Pulmonary artery endothelial cell (primary cell): ENCODE measurements around the gene DLEC1. TPM values are rescaled to one million over a fixed set of nuclear protein-coding genes. Genes with fewer than 3 reads are reported as not detected.
A peak's percentile ranks its signal among the peaks of the same experiment; 100 is the strongest.

Experiments used
- DNase-seq: peaks from one replicate; pipeline ENCODE4 v3.0.0-alpha.2; 2011; ENCODE audit warnings: low read depth, low spot score
- total RNA-seq: library from RNA; depleted of rRNA; stranded (reverse); fragments of >200 nt; gene quantifications from 2 replicates; pipeline ENCODE4 v1.2.3, GENCODE V29; 2014

Gene DLEC1, protein sequence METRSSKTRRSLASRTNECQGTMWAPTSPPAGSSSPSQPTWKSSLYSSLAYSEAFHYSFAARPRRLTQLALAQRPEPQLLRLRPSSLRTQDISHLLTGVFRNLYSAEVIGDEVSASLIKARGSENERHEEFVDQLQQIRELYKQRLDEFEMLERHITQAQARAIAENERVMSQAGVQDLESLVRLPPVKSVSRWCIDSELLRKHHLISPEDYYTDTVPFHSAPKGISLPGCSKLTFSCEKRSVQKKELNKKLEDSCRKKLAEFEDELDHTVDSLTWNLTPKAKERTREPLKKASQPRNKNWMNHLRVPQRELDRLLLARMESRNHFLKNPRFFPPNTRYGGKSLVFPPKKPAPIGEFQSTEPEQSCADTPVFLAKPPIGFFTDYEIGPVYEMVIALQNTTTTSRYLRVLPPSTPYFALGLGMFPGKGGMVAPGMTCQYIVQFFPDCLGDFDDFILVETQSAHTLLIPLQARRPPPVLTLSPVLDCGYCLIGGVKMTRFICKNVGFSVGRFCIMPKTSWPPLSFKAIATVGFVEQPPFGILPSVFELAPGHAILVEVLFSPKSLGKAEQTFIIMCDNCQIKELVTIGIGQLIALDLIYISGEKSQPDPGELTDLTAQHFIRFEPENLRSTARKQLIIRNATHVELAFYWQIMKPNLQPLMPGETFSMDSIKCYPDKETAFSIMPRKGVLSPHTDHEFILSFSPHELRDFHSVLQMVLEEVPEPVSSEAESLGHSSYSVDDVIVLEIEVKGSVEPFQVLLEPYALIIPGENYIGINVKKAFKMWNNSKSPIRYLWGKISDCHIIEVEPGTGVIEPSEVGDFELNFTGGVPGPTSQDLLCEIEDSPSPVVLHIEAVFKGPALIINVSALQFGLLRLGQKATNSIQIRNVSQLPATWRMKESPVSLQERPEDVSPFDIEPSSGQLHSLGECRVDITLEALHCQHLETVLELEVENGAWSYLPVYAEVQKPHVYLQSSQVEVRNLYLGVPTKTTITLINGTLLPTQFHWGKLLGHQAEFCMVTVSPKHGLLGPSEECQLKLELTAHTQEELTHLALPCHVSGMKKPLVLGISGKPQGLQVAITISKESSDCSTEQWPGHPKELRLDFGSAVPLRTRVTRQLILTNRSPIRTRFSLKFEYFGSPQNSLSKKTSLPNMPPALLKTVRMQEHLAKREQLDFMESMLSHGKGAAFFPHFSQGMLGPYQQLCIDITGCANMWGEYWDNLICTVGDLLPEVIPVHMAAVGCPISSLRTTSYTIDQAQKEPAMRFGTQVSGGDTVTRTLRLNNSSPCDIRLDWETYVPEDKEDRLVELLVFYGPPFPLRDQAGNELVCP (N-terminal part only)
- total RNA-seq = not detected in 2 replicates

DNA sequence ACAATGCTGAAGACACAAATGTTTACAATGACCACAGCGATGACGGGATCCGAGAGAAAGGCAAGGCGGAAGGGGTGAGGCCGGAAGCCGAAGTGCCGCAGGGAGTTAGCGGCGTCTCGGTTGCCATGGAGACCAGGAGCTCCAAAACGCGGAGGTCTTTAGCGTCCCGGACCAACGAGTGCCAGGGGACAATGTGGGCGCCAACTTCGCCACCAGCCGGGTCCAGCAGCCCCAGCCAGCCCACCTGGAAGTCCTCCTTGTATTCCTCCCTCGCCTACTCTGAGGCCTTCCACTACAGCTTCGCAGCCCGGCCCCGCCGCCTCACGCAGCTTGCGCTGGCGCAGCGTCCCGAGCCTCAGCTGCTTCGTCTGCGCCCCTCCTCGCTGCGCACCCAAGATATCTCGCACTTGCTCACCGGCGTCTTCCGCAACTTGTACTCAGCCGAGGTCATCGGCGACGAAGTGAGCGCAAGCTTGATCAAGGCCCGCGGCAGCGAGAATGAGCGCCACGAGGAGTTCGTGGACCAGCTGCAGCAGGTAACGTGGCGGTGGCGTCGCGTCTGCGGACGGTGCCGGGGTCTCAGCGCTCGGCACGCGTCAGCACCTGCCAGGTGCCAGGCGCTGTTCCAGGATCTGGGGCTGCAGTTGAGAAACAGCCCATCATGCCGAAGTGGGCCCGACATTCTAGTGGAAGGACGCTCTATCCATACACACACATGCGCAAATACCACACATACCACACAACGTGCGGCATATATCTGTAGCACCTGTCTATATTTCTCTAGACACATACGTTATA lies at the start of gene DLEC1:
DLEC1 (plus strand) TSS at position 108 of the 798 bp plus-strand sequence; CDS start at position 126, 18 bp downstream.
- no peak for DNase-seq

DNA sequence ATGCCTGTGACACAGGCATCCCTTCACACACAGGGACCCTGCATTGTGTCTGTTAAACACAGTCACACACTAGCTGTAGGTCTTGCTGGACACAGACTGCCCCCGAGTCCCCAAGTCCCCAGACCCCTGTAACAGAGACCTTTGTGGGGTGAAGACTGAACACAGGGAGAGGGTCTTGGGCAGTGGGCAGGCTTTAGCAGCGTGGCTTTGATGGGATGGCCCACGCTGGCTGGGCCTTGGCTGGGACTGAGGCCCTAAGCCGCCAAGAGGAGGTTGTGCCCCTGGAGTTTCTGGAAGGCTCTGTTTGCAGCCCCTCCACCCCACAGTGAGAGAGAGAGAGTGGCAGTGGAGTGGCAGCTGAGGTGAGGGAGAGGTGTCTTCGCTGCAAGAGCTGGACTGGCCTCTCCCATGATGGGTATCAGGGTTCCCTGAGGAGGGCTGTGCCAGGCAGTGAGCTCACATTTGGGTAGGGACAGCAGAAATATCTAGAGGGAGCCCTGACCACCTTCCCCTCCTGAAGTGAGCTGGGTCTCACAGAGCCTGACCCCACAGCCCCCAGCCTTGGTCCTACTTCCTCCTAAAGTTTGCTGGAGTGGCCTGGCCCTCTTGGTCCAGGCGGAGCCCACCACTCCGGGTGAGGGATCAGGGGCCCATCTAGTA lies 49.1 kb upstream of the DLEC1 start:
- no peak for DNase-seq

DNA sequence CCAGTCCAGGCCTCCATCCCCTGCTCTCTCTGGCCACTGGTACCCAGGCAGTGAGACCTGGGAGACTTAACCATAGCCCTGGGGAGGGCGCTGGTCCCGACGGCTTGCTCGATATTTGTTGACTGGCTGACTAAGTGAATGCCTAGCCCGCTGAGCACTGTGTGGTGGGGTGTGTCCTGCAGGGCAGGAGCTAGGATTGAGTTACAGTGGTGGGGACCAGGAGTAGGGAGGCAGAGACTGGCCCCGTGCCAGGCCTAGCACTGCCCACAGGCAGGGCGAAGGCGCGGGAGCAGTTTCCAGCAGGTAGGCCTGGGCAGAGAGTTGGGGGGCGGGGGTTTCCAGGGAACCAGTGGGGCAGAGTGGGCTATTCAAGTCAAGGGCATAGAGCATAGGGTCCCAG lies 48.5 kb upstream of the DLEC1 start, which contains the start of gene VILL:
VILL (plus strand) TSS at position 260 of the 400 bp plus-strand sequence. CDS start 2,887 bp downstream, outside the sequence.
- no peak for DNase-seq

DNA sequence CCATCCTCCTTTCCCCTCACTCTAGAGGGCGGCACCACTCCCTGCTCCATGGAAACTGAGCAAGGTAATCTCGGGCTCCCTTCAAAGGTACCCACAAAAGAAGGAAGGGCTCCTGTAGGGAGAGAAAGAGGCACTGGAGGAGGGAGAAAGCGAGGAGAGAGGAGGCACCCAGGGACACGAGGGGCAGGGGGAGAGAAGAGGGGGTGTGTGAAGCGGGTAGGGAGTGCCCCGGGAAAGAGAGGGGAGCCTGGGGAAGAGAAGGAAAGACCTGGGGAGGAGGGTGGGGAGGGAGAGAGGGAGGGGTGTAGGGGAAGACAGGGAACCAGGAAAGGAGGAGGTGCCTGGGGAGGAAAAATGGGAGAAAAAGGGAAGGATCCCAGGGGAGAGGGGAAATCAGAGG lies 47.9 kb upstream of the DLEC1 start:
- no peak for DNase-seq

DNA sequence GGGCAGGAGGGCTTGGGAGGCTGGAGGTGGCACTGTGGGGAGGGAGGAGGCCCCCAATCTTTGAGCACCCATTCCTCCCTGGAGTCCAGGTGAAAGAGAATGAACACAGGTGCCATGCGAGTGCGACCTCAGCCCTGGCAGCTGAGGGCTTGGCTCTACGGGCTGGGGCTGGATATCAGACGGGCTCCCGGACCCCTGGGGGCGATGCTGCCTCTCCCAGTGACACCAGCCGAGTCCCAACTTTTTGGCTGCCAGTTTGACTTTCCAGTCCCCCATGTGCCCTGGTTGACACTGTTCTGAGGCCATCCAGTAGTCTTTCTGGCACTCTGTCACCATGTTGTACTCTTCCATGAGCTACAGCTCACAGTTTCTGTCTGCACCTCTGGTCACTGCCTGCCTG lies 47.2 kb upstream of the DLEC1 start:
- DNase-seq = no peak

DNA sequence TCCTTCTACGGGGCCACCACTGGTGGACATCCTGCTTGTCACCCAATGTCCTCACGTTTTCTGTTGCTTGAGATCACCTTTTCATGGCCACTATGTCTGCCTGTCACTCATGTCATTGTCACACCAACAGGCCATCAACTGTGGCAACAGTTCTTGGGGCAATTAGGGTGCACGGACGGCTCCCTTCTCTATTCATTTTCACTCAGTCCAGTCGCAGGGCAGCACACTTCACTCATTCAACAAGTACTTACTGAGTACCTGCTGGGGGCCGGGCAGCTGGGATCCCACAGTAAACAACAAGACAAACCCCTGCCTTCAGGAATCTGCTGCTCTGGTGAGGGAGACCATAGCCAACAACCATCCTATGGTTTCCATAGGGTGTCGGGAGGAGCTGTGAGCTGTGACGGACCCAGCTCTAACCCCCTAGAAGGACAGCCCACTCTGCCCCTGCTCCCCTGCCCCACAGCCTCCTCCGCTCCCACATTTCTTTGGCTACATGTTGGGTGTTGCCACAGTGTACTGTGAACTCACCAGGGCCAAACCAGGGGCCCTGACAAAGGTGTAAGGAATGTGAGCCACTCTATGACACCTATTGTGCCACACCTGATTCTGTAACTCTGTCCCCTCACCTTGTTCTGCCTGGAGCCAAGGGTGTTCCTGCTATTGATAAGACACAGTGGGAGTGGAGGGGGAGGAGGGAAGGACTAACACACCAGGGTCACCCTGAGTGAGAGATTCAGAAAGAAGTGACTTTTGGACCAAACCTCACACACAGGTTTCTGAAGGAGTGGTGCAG lies 46.5 kb upstream of the DLEC1 start:
- DNase-seq = no peak

DNA sequence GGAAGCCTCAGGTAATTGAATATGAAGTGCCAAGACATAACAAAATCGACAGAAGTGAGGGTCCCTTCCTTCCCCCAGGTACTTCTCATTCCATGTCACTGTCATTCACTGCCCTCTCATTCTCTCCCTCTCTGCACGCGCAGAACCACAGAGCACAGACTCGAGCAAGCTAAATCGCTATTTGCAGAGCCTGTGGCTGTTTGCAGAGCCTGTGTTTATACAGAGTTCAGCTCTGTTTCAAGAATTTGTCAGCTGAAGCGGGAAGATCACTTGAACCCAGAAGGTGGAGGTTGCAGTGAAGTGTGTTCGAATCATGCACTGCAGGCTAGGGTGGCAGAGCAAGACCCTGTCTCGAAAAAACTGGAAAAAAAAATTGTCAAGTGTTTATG lies 45.9 kb upstream of the DLEC1 start:
- DNase-seq = no peak

DNA sequence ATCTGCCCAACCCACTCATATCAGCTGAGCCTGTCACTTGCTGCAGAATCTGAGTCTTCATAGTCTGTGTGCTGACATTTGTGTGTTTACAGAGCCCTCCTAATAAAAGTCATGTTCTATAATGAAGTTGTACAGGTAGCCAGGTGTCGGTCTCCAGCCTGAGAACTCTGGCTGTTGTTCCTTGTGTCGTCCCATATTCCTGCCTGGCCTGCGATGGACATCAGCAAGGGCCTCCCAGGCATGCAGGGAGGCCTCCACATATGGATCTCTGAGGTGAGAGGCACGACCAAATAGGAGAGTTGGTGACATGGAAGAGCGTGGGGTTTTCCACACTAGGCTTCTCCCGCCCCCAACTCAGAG lies 45.6 kb upstream of the DLEC1 start:
- DNase-seq = no peak

DNA sequence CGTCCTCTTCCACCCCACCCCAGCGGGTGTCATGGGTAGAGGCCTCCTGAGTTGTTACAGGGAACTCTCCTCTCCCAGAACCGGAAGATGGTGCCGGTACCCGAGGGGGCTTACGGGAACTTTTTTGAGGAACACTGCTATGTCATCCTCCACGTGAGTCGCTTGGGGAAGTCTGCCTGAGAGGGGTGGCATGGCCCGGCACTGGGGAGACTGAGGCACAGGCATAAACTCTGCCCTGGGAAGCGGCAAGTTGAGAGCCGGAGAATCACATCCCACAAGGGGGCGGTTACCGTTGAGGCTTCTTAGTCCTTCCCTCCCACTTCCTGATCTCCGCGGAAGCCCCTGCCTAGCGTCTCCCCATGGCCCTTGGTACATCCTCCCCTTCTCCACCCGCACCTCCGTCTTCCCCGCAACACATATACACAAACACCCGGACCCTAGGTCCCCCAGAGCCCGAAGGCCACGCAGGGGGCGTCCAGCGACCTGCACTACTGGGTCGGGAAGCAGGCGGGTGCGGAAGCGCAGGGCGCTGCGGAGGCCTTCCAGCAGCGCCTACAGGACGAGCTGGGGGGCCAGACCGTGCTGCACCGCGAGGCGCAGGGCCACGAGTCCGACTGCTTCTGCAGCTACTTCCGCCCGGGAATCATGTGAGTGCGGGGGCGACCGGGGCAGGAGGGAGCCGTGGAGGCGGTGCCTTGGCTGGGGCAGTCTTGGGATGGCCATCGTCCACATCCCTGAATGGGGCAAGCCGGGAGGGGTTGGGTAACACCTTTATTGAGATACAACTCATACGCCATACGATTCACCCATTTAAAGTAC lies 45.0 kb upstream of the DLEC1 start:
- peak; percentile 53 for DNase-seq

DNA sequence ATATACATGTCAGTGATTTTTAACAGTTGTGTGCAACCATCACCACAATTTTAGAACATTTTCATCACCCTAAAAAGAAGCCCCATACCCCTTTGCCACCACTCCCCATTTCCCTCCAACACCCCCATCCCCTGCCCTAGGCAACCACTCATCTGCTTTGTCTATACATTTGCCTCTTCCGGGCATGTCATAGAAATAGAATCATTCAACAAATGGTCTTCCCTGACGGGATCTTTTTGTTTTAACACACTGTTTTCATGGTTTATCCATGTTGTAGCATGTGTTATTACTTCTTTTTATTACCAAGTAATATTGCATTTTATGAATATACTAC lies 44.4 kb upstream of the DLEC1 start:
- no peak for DNase-seq

DNA sequence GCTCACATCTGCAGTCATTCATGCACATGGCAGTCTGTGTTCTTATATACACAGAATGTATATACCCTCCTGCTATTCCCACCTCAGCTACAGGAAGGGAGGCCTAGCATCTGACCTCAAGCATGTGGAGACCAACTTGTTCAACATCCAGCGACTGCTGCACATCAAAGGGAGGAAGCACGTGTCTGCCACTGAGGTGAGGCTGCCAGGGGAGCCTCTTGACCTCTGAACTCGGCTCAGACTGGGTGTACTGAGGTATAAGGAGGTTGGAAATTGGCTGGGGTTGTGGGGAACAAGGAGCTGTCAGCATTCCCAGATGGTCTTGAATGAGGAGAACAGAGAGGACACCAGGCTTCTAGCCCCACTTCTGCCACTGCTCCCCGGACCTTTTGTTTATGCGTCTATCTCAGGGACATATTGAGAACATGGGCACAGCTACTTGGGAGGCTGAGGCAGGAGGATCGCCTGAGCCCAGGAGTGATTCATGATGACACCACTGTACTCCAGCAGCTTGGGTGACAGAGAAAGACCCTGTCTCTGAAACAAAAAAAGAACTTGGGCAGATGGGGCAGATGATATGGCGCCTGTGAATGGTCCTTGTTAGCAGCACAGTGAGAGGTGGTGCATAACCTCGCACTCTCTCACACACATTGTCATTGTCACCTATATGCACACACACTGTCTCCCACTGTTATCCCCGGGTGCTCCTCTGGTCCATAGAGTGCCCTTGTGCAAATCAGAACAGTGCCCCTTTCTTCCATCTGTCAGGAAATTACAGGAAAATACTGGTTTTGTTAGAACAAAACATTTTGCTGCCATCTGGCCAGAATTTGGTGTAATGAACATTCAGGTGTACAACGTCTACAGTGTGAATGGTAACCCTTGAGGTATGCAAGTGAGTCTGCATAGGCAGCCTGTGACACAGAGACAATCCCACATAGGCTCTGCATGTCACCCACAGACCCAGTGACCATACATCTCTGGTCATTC lies 43.1 kb upstream of the DLEC1 start:
- DNase-seq = no peak

DNA sequence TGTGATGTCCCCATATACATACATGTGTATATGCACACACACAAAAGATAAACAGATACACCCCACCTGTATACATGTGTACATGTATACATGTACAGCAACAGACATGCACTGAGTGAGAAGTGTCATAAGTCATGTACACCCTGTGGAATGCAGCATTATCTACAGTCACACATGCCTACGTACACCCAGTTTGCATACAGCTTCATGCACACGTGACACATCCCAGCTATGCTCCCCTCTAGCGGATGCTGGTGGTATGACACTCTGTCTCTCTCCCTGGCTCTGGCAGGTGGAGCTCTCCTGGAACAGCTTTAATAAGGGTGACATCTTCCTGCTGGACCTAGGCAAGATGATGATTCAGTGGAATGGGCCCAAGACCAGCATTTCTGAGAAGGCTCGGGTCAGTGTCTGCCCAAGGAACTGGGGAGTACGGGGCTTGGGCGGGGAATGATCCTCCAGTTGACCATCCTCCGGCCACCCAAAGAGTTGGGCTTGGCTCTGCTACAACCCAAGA lies 42.2 kb upstream of the DLEC1 start:
- peak; percentile 48 for DNase-seq

DNA sequence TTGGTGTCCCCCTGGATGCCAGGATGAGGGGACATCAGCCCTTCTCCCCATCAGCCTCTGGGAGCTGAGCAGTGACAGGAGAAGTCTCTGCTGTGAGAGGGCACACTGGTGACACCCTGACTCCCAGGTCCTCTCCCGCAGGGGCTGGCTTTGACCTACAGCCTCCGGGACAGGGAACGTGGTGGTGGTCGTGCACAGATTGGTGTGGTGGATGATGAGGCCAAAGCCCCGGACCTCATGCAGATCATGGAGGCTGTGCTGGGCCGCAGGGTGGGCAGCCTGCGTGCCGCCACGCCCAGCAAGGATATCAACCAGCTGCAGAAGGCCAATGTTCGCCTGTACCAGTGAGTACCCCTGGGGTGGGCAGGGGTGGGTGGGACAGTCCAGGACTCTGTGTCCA lies 41.7 kb upstream of the DLEC1 start:
- no peak for DNase-seq

DNA sequence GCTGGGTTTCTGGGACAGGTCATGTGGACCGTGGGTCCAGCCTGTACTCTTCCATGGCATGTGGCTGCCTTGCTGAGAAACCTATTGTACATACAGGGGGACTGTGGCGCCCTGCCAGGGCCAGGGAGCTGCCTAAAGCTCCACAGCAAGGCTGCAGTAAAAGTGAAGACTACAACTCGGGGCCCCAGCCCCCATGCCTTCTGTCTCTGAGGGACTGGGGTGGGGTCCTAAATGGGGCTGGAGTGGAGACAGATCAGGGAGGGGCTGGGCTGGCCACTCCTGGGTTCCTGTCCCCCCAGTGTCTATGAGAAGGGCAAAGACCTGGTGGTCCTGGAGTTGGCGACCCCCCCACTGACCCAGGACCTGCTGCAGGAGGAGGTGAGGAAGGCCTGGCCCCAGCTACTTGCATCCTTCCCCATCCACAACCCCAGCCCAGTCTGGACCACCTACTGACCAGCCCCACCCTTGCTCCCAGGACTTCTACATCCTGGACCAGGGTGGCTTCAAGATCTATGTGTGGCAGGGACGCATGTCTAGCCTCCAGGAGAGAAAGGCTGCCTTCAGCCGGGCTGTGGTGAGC lies 41.1 kb upstream of the DLEC1 start:
- no peak for DNase-seq

DNA sequence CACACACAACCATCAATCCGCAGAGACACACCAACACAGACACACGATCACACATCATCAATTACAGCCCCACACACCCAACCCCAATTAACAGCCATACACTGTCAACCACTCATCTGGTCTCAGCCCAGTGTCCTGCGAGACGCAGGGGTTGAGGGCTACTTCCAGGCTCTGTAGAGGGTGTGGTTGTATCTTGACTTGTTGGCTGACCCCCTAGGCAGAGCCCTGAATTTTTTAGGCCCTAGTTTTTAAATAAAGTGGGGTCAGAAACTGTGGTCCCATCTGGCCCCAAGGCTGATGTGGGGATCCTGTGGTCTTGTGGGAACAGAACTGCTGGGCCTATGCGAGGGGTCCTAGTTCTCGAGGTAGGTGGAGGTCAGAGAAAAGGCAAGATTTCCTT lies 39.2 kb upstream of the DLEC1 start:
- DNase-seq = no peak

DNA sequence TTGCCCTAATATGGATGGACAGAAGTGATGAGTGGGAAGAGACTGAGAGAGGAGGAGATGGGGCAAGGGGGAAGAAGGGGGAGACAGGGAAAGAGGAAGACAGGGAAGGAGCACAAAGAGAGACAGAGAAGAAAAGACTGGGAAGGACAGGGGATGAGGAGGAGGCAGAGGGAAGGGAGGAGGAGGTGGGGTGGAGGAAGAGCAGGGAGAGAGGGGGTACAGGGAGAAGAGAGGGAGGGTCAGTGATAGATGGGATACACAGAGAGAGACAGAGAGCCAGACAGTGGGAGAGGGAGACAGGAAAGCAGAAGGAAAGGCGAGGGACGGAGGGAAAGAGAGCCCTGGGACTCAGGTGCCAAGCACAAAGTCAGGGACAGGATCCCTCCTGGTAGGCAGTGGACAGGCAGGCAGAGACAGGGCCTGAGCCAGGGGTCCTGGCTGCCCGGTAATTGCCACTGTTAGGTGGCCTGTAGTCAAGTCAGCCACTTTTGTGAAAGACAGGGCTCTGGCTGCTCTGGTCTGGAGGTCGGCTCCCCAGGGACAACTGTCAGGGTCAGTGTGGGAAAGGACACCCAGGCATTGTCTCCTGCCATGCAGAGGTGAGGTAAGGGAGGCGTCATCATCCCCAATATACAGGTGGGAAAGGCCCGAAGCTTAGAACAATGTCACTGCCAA lies 38.6 kb upstream of the DLEC1 start:
- DNase-seq = no peak
